ENCODE data around the gene FMO2.

GRCh38 chr1:171196351-171196750 lies 11.3 kb downstream of the FMO2 start:
- TF ChIP-seq CTCF (IDR thresholded peaks at IDR 0.05; ENCODE audit: control extremely low read depth in 1 of 3, insufficient read depth in 1 of 3, low read depth in 1 of 3, low read length in 3 of 3) (no peak), RFX5 (IDR thresholded peaks at IDR 0.05; ENCODE audit: borderline replicate concordance, low read depth, low read length) (no peak)

Measured in H1 (cell line).